Karpas-422 (cell line): ENCODE results near the gene CCDC187. TPM values are rescaled to one million over a fixed set of nuclear protein-coding genes. Genes with fewer than 3 reads are reported as not detected.

Experiments used
- DNase-seq: peaks from one replicate; pipeline ENCODE4 v3.0.0-alpha.2; 2015
- H2AFZ ChIP-seq: fragments of 200-600 bp; sonication (generic); 2 replicates; pipeline ENCODE4 v1.6.1; 2014; ENCODE audit warnings: antibody characterized with exemption, low read length, mixed read lengths
- H3K27ac ChIP-seq: fragments of 200-600 bp; sonication (generic); 2 replicates; pipeline ENCODE4 v1.5.1; 2014; ENCODE audit warnings: mild to moderate bottlenecking, low read length, moderate library complexity
- H3K27me3 ChIP-seq: fragments of 200-600 bp; sonication (generic); 2 replicates; pipeline ENCODE4 v1.6.1; 2014; ENCODE audit warnings: low read length, mixed read lengths
- H3K36me3 ChIP-seq: fragments of 200-600 bp; sonication (generic); 2 replicates; pipeline ENCODE4 v1.6.1; 2014; ENCODE audit warnings: low read length, mixed read lengths; ENCODE audit not compliant: insufficient read depth
- H3K4me1 ChIP-seq: fragments of 200-600 bp; sonication (generic); 2 replicates; pipeline ENCODE4 v1.6.1; 2014; ENCODE audit warnings: mild to moderate bottlenecking, low read length, mixed read lengths
- H3K4me2 ChIP-seq: fragments of 200-600 bp; sonication (generic); 2 replicates; pipeline ENCODE4 v1.6.1; 2014; ENCODE audit warnings: low read length, low read depth, mild to moderate bottlenecking; ENCODE audit not compliant: poor library complexity, severe bottlenecking
- H3K4me3 ChIP-seq: fragments of 200-600 bp; sonication (generic); 2 replicates; pipeline ENCODE4 v1.5.1; 2014; ENCODE audit warnings: mild to moderate bottlenecking, antibody characterized with exemption, low read length, mixed read lengths
- H3K79me2 ChIP-seq: fragments of 200-600 bp; sonication (generic); 2 replicates; pipeline ENCODE4 v1.6.1; 2014; ENCODE audit warnings: mild to moderate bottlenecking, low read length, mixed read lengths
- H3K9ac ChIP-seq: fragments of 200-600 bp; sonication (generic); 2 replicates; pipeline ENCODE4 v1.6.0; 2014; ENCODE audit warnings: low read length
- H3K9me2 ChIP-seq: fragments of 200-600 bp; sonication (generic), shearing (Covaris generic); replicated peaks from 2 replicates; pipeline ENCODE4 v1.6.0; 2014; ENCODE audit warnings: mild to moderate bottlenecking, low read length, moderate library complexity; ENCODE audit not compliant: insufficient read depth
- H3K9me3 ChIP-seq: fragments of 300-700, 200-600 bp; sonication (generic); 2 replicates; pipeline ENCODE4 v1.6.1; 2014; ENCODE audit warnings: low read length, mixed read lengths
- H4K20me1 ChIP-seq: fragments of 200-600 bp; sonication (generic); 2 replicates; pipeline ENCODE4 v1.6.1; 2014; ENCODE audit warnings: mild to moderate bottlenecking, antibody characterized with exemption, low read length, low read depth; ENCODE audit not compliant: insufficient read depth
- total RNA-seq: library from RNA; depleted of rRNA; stranded (reverse); fragments of >200 nt; shearing (Covaris generic); gene quantifications from 2 replicates; pipeline ENCODE4 v1.2.3, GENCODE V29; 2014; ENCODE audit warnings: low replicate concordance

The CCDC187 gene
- total RNA-seq, 1 experiment from 2014 or later = 0.34 TPM

- Histone ChIP-seq H3K4me3 (no peak overlapping the region), H3K4me1 (peaks cover 13% of the 10 kb centered on the region), H3K79me2 (no peaks in the 10 kb centered on the region), H3K27ac (no peak overlapping the region), H3K27me3 (no peaks in the 10 kb centered on the region), H3K4me2 (no peak overlapping the region), H3K9me2 (no peaks in the 10 kb centered on the region), H2AFZ (no peak overlapping the region), H3K9me3 (peaks cover 21% of the 10 kb centered on the region), H3K9ac (no peak overlapping the region), H4K20me1 (peaks cover 14% of the 10 kb centered on the region; the same call in 1 of the 2 replicates), H3K36me3 (peaks cover 38% of the 10 kb centered on the region)
- no peak for DNase-seq
Measured at GRCh38 chr9:136212345-136212950, 91.4 kb downstream of the CCDC187 start.

- H4K20me1 ChIP-seq = peaks cover 20% of the 10 kb centered on the region; the same call in 1 of the 2 replicates
- H2AFZ ChIP-seq = no peak overlapping the region
- peaks cover 18% of the 10 kb centered on the region for H3K4me1 ChIP-seq
- no peak overlapping the region for H3K27ac ChIP-seq
- no peak for DNase-seq
- no peaks in the 10 kb centered on the region for H3K27me3 ChIP-seq
- H3K36me3 ChIP-seq = peaks cover 37% of the 10 kb centered on the region
- no peak overlapping the region for H3K4me2 ChIP-seq
- no peak overlapping the region for H3K4me3 ChIP-seq
- no peak overlapping the region for H3K9ac ChIP-seq
- no peaks in the 10 kb centered on the region for H3K9me2 ChIP-seq
- no peaks in the 10 kb centered on the region for H3K79me2 ChIP-seq
- H3K9me3 ChIP-seq = peaks cover 21% of the 10 kb centered on the region
Measured at GRCh38 chr9:136211441-136212344, 92.2 kb downstream of the CCDC187 start.

- Histone ChIP-seq H2AFZ (no peak overlapping the region), H3K36me3 (peaks cover 37% of the 10 kb centered on the region), H3K9me2 (no peaks in the 10 kb centered on the region), H4K20me1 (peaks cover 21% of the 10 kb centered on the region; the same call in 1 of the 2 replicates), H3K79me2 (no peaks in the 10 kb centered on the region), H3K4me2 (no peak overlapping the region), H3K27me3 (no peaks in the 10 kb centered on the region), H3K4me1 (peaks cover 18% of the 10 kb centered on the region), H3K4me3 (no peak overlapping the region), H3K9me3 (peaks cover 21% of the 10 kb centered on the region), H3K27ac (no peak overlapping the region), H3K9ac (no peak overlapping the region)
- DNase-seq = no peak
Measured at GRCh38 chr9:136211006-136211405, 92.9 kb downstream of the CCDC187 start.

- Histone ChIP-seq H3K9me2 (no peaks in the 10 kb centered on the region), H3K9ac (no peak overlapping the region), H3K4me1 (peaks cover 18% of the 10 kb centered on the region), H3K4me2 (no peak overlapping the region), H3K36me3 (peaks cover 30% of the 10 kb centered on the region), H3K27ac (no peak overlapping the region), H3K27me3 (no peaks in the 10 kb centered on the region), H3K4me3 (no peak overlapping the region), H4K20me1 (peaks cover 28% of the 10 kb centered on the region; the same call in 1 of the 2 replicates), H3K79me2 (no peaks in the 10 kb centered on the region), H2AFZ (no peak overlapping the region), H3K9me3 (peaks cover 16% of the 10 kb centered on the region)
- DNase-seq = no peak
Measured at GRCh38 chr9:136210276-136210675, 93.6 kb downstream of the CCDC187 start.

- H3K4me1 ChIP-seq = peaks cover 18% of the 10 kb centered on the region
- H3K9me2 ChIP-seq = no peaks in the 10 kb centered on the region
- no peak overlapping the region for H3K4me2 ChIP-seq
- no peak overlapping the region for H3K27ac ChIP-seq
- no peaks in the 10 kb centered on the region for H3K27me3 ChIP-seq
- H4K20me1 ChIP-seq = peaks cover 30% of the 10 kb centered on the region; the same call in 1 of the 2 replicates
- no peak overlapping the region for H3K9ac ChIP-seq
- H3K36me3 ChIP-seq = peaks cover 25% of the 10 kb centered on the region
- peaks cover 14% of the 10 kb centered on the region for H3K9me3 ChIP-seq
- H2AFZ ChIP-seq = no peak overlapping the region
- no peak overlapping the region for H3K4me3 ChIP-seq
- no peaks in the 10 kb centered on the region for H3K79me2 ChIP-seq
- no peak for DNase-seq
Measured at GRCh38 chr9:136209786-136210185, 94.1 kb downstream of the CCDC187 start.

GRCh38 chr9:136209232-136209631, 94.7 kb downstream of the CCDC187 start:
- Histone ChIP-seq H3K27ac (no peak overlapping the region), H2AFZ (no peak overlapping the region), H3K4me3 (no peak overlapping the region), H3K4me2 (no peak overlapping the region), H4K20me1 (peaks cover 30% of the 10 kb centered on the region; the same call in 1 of the 2 replicates), H3K9ac (no peak overlapping the region), H3K4me1 (peaks cover 18% of the 10 kb centered on the region), H3K9me3 (peaks cover 9% of the 10 kb centered on the region; the same call in 1 of the 2 replicates), H3K27me3 (no peaks in the 10 kb centered on the region), H3K36me3 (peaks cover 19% of the 10 kb centered on the region), H3K9me2 (no peaks in the 10 kb centered on the region), H3K79me2 (no peaks in the 10 kb centered on the region)
- DNase-seq = no peak

- no peaks in the 10 kb centered on the region for H3K9me2 ChIP-seq
- peaks cover 14% of the 10 kb centered on the region for H3K36me3 ChIP-seq
- H3K27ac ChIP-seq = no peak overlapping the region
- no peaks in the 10 kb centered on the region for H3K27me3 ChIP-seq
- DNase-seq = no peak
- H3K4me2 ChIP-seq = no peak overlapping the region
- H4K20me1 ChIP-seq = peaks cover 30% of the 10 kb centered on the region; the same call in 1 of the 2 replicates
- no peak overlapping the region for H3K4me3 ChIP-seq
- H3K79me2 ChIP-seq = no peaks in the 10 kb centered on the region
- no peak overlapping the region for H3K9ac ChIP-seq
- H3K4me1 ChIP-seq = peaks cover 18% of the 10 kb centered on the region
- no peak overlapping the region for H2AFZ ChIP-seq
- H3K9me3 ChIP-seq = peaks cover 3% of the 10 kb centered on the region; the same call in 1 of the 2 replicates
Measured at GRCh38 chr9:136208675-136209074, 95.2 kb downstream of the CCDC187 start.

- peaks cover 18% of the 10 kb centered on the region for H3K4me1 ChIP-seq
- no peaks in the 10 kb centered on the region for H3K27me3 ChIP-seq
- H3K4me3 ChIP-seq = no peak overlapping the region
- H3K4me2 ChIP-seq = no peak overlapping the region
- no peaks in the 10 kb centered on the region for H3K9me2 ChIP-seq
- H2AFZ ChIP-seq = no peak overlapping the region
- H4K20me1 ChIP-seq = peaks cover 30% of the 10 kb centered on the region; the same call in 1 of the 2 replicates
- H3K79me2 ChIP-seq = no peaks in the 10 kb centered on the region
- no peak overlapping the region for H3K27ac ChIP-seq
- no peaks in the 10 kb centered on the region for H3K9me3 ChIP-seq
- H3K9ac ChIP-seq = no peak overlapping the region
- DNase-seq = no peak
- 0 out of 2 replicates have a peak, but pooled peaks cover 5% of the 10 kb centered on the region for H3K36me3 ChIP-seq
Measured at GRCh38 chr9:136207616-136208015, 96.3 kb downstream of the CCDC187 start.
